HepG2 (cell line): ENCODE results near the gene TULP4.

Experiments
- CBX5 ChIP-seq: sonication (generic); formaldehyde crosslinking; IDR thresholded peaks from 2 replicates; pipeline ENCODE4 v1.4.0; 2020; ENCODE audit warnings: missing genetic modification reagents, borderline replicate concordance
- EP300 ChIP-seq, 3 experiments: sonication (generic) in 1 of 3; formaldehyde crosslinking in 1 of 3; IDR thresholded peaks; 2 replicates each; pipeline versions ENCODE4 v1.5.1 to v1.6.1; 2011 to 2020; ENCODE audit warnings: low read depth in 2 of 3, low read length in 2 of 3, borderline replicate concordance in 1 of 3, improper control_type of control experiment in 1 of 3, mild to moderate bottlenecking in 1 of 3, missing genetic modification reagents in 1 of 3, moderate library complexity in 1 of 3
- JUND ChIP-seq: sonication (generic); formaldehyde crosslinking; IDR thresholded peaks from 2 replicates; pipeline ENCODE4 v1.8.0; 2022; ENCODE audit warnings: mild to moderate bottlenecking, missing genetic modification reagents
- MAZ ChIP-seq, 2 experiments: sonication (generic) in 1 of 2; formaldehyde crosslinking in 1 of 2; IDR thresholded peaks; 2 replicates each; pipeline versions ENCODE4 v1.5.0 to v1.6.1; 2012 to 2020; ENCODE audit warnings: low read depth in 2 of 2, mild to moderate bottlenecking in 2 of 2, borderline replicate concordance in 1 of 2, improper control_type of control experiment in 1 of 2, low read length in 1 of 2, missing genetic modification reagents in 1 of 2, moderate library complexity in 1 of 2
- MYC ChIP-seq: sonication (generic); formaldehyde crosslinking; IDR thresholded peaks from 2 replicates; pipeline ENCODE4 v1.9.0; 2021; ENCODE audit warnings: missing genetic modification reagents, borderline replicate concordance
- POLR2A ChIP-seq, 2 experiments: IDR thresholded peaks; 2 replicates each; pipeline ENCODE4 v1.6.1; 2011; ENCODE audit warnings: low read depth in 2 of 2, low read length in 2 of 2, mild to moderate bottlenecking in 1 of 2, moderate library complexity in 1 of 2; ENCODE audit not compliant: insufficient read depth in 1 of 2
- SNAPC5 ChIP-seq: sonication (generic); formaldehyde crosslinking; IDR thresholded peaks from 2 replicates; pipeline ENCODE4 v1.8.1; 2023; ENCODE audit warnings: mild to moderate bottlenecking, missing genetic modification reagents, borderline replicate concordance
- TFAP4 ChIP-seq: sonication (generic); IDR thresholded peaks from 2 replicates; pipeline ENCODE4 v1.6.1; 2016; ENCODE audit warnings: low read depth, borderline replicate concordance
- ZNF124 ChIP-seq: sonication (generic); formaldehyde crosslinking; IDR thresholded peaks from 2 replicates; pipeline ENCODE4 v1.4.0; 2020; ENCODE audit warnings: missing genetic modification reagents
- ZNF44 ChIP-seq: sonication (generic); formaldehyde crosslinking; IDR thresholded peaks from 2 replicates; pipeline ENCODE4 v1.5.1; 2020; ENCODE audit warnings: mild to moderate bottlenecking, missing genetic modification reagents
- TF ChIP-seq, protein P1 (sequence below): sonication (generic); formaldehyde crosslinking; IDR thresholded peaks from 2 replicates; pipeline ENCODE4 v1.4.0; 2020; ENCODE audit warnings: missing genetic modification reagents, borderline replicate concordance
- TF ChIP-seq, protein P2 (sequence below): sonication (generic); formaldehyde crosslinking; IDR thresholded peaks from 2 replicates; pipeline ENCODE4 v1.4.0; 2020; ENCODE audit warnings: missing genetic modification reagents

- TF ChIP-seq POLR2A (IDR thresholded peaks at IDR 0.05; ENCODE audit: insufficient read depth in 1 of 2, low read depth in 2 of 2, low read length in 2 of 2) (no peak), EP300 (IDR thresholded peaks at IDR 0.05; ENCODE audit: low read depth in 2 of 2, low read length in 2 of 2) (no peak), EP300 (CRISPR knock-in tag; IDR thresholded peaks at IDR 0.05; ENCODE audit: borderline replicate concordance) (no peak), JUND (CRISPR knock-in tag) (no peak), TFAP4 (no peak), ZNF44 (no peak), MAZ (IDR thresholded peaks at IDR 0.05; ENCODE audit: borderline replicate concordance, low read depth, low read length) (no peak), MAZ (CRISPR knock-in tag; IDR thresholded peaks at IDR 0.05; ENCODE audit: low read depth) (no peak), ZNF124 (CRISPR knock-in tag) (no peak), SNAPC5 (CRISPR knock-in tag) (no peak), MYC (no peak), CBX5 (no peak)
- TF ChIP-seq, protein P1, sequence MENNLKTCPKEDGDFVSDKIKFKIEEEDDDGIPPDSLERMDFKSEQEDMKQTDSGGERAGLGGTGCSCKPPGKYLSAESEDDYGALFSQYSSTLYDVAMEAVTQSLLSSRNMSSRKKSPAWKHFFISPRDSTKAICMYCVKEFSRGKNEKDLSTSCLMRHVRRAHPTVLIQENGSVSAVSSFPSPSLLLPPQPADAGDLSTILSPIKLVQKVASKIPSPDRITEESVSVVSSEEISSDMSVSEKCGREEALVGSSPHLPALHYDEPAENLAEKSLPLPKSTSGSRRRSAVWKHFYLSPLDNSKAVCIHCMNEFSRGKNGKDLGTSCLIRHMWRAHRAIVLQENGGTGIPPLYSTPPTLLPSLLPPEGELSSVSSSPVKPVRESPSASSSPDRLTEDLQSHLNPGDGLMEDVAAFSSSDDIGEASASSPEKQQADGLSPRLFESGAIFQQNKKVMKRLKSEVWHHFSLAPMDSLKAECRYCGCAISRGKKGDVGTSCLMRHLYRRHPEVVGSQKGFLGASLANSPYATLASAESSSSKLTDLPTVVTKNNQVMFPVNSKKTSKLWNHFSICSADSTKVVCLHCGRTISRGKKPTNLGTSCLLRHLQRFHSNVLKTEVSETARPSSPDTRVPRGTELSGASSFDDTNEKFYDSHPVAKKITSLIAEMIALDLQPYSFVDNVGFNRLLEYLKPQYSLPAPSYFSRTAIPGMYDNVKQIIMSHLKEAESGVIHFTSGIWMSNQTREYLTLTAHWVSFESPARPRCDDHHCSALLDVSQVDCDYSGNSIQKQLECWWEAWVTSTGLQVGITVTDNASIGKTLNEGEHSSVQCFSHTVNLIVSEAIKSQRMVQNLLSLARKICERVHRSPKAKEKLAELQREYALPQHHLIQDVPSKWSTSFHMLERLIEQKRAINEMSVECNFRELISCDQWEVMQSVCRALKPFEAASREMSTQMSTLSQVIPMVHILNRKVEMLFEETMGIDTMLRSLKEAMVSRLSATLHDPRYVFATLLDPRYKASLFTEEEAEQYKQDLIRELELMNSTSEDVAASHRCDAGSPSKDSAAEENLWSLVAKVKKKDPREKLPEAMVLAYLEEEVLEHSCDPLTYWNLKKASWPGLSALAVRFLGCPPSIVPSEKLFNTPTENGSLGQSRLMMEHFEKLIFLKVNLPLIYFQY (CRISPR knock-in tag): no peak
- TF ChIP-seq, protein P2, sequence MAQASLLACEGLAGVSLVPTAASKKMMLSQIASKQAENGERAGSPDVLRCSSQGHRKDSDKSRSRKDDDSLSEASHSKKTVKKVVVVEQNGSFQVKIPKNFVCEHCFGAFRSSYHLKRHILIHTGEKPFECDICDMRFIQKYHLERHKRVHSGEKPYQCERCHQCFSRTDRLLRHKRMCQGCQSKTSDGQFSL: no peak
Measured at GRCh38 chr6:158387036-158387435, 74.8 kb downstream of the TULP4 start.
